Fibroblast of skin of scalp (primary cell): ENCODE data around the gene YY1AP1. TPM values are rescaled to one million over a fixed set of nuclear protein-coding genes. Genes with fewer than 3 reads are reported as not detected.
"Not testable (repeated sequence)": the region's sequence is repeated elsewhere in the genome, so short reads cannot be mapped to it uniquely, and the experiment has no call there.

Source experiments
- DNase-seq: peaks from one replicate; pipeline ENCODE4 v3.0.0-alpha.2; 2013
- polyA plus RNA-seq, 2 experiments: library from polyadenylated mRNA; unstranded; fragments of 120-200 nt; gene quantifications; one replicate each; pipeline ENCODE4 v1.2.1, GENCODE V29; 2013; ENCODE audit not compliant: insufficient read length in 2 of 2

The YY1AP1 gene
- polyA plus RNA-seq (2013, experiment 1 of 2; ENCODE audit: insufficient read length), result 46.3 TPM
- polyA plus RNA-seq (2013, experiment 2 of 2; ENCODE audit: insufficient read length), result 46.8 TPM

GRCh38 chr1:155688324-155689080 is at the start of gene YY1AP1:
Gene YY1AP1 (minus strand): TSS chr1:155688774. CDS start chr1:155680436, 8,338 bp downstream.
- DNase-seq, result peak; percentile 92

GRCh38 chr1:155729031-155729898 is 40.7 kb upstream of the YY1AP1 start:
- peak; percentile 69 for DNase-seq

- no peak for DNase-seq
These were observed 36.6 kb upstream of the YY1AP1 start for GRCh38 chr1:155725142-155725541.

GRCh38 chr1:155719703-155720102 is 31.1 kb upstream of the YY1AP1 start:
- no peak for DNase-seq

- DNase-seq, result not testable (repeated sequence)
These were observed 30.0 kb upstream of the YY1AP1 start for GRCh38 chr1:155718524-155719115.

- no peak for DNase-seq
These were observed 28.5 kb upstream of the YY1AP1 start for GRCh38 chr1:155717041-155717440.

GRCh38 chr1:155715777-155716176 is 27.2 kb upstream of the YY1AP1 start:
- DNase-seq, result no peak

GRCh38 chr1:155715056-155715455 is 26.5 kb upstream of the YY1AP1 start:
- not testable (repeated sequence) for DNase-seq

GRCh38 chr1:155713075-155713474 is 24.5 kb upstream of the YY1AP1 start:
- no peak for DNase-seq

- peak; percentile 6 for DNase-seq
These were observed 24.1 kb upstream of the YY1AP1 start for GRCh38 chr1:155712636-155713035.

- DNase-seq, result not testable (repeated sequence)
These were observed 22.9 kb upstream of the YY1AP1 start for GRCh38 chr1:155711457-155711856.

GRCh38 chr1:155709391-155709790 is 20.8 kb upstream of the YY1AP1 start:
- DNase-seq, result no peak

- peak; percentile 65 for DNase-seq
These were observed 17.6 kb upstream of the YY1AP1 start for GRCh38 chr1:155706139-155706538.

- DNase-seq, result not testable (repeated sequence)
These were observed 15.8 kb upstream of the YY1AP1 start for GRCh38 chr1:155704414-155704813.

- no peak for DNase-seq
These were observed 14.6 kb upstream of the YY1AP1 start for GRCh38 chr1:155703216-155703615.

GRCh38 chr1:155701675-155702074 is 13.1 kb upstream of the YY1AP1 start:
- not testable (repeated sequence) for DNase-seq

- not testable (repeated sequence) for DNase-seq
These were observed 10.5 kb upstream of the YY1AP1 start for GRCh38 chr1:155699062-155699461.

- DNase-seq, result peak; percentile 3
These were observed 9.9 kb upstream of the YY1AP1 start for GRCh38 chr1:155698382-155699038.

GRCh38 chr1:155697616-155698015 is 9.0 kb upstream of the YY1AP1 start:
- DNase-seq, result not testable (repeated sequence)

- no peak for DNase-seq
These were observed 8.5 kb upstream of the YY1AP1 start for GRCh38 chr1:155697046-155697445.

- DNase-seq, result no peak
These were observed 8.0 kb upstream of the YY1AP1 start for GRCh38 chr1:155696524-155696923.

GRCh38 chr1:155695608-155696007 is 7.0 kb upstream of the YY1AP1 start:
- no peak for DNase-seq
